Glutamatergic neuron (in vitro differentiated cells): Measurements from ENCODE around the gene VPS52. TPM values are rescaled to one million over a fixed set of nuclear protein-coding genes. Genes with fewer than 3 reads are reported as not detected.

Experiments
- DNase-seq: peaks from one replicate; pipeline ENCODE4 v3.0.0; 2022
- H3K27ac Mint-ChIP-seq: one replicate; pipeline ENCODE4 v1.8.0; 2020; ENCODE audit warnings: mild to moderate bottlenecking, mixed read lengths, inconsistent platforms; ENCODE audit not compliant: unreplicated experiment
- H3K27me3 Mint-ChIP-seq: one replicate; pipeline ENCODE4 v1.8.0; 2020; ENCODE audit warnings: mild to moderate bottlenecking, moderate library complexity, mixed read lengths, inconsistent platforms; ENCODE audit not compliant: unreplicated experiment
- H3K36me3 Mint-ChIP-seq: one replicate; pipeline ENCODE4 v1.8.0; 2020; ENCODE audit warnings: mild to moderate bottlenecking, mixed read lengths, inconsistent platforms; ENCODE audit not compliant: unreplicated experiment
- H3K4me1 Mint-ChIP-seq: one replicate; pipeline ENCODE4 v1.8.0; 2020; ENCODE audit warnings: mild to moderate bottlenecking, low read depth, mixed read lengths, inconsistent platforms; ENCODE audit not compliant: unreplicated experiment
- H3K4me3 Mint-ChIP-seq: one replicate; pipeline ENCODE4 v1.8.0; 2020; ENCODE audit warnings: mild to moderate bottlenecking, mixed read lengths, inconsistent platforms; ENCODE audit not compliant: unreplicated experiment
- H3K9me3 Mint-ChIP-seq: one replicate; pipeline ENCODE4 v1.8.0; 2020; ENCODE audit warnings: mild to moderate bottlenecking, moderate library complexity, mixed read lengths, inconsistent platforms; ENCODE audit not compliant: unreplicated experiment
- total RNA-seq: library from RNA; stranded (reverse); fragmentation: NEBNext Ultra II Directional; extraction: Animal tissue kit (Norgen Biotek cat#: 25700); gene quantifications from one replicate; pipeline ENCODE4 v1.2.1, GENCODE V29; 2021; ENCODE audit not compliant: unreplicated experiment
- TF ChIP-seq, protein P1 (sequence below): fragments of 200-600 bp; sonication (generic); IDR thresholded peaks from one replicate; pipeline ENCODE4 v1.5.0; 2021; ENCODE audit not compliant: partially characterized antibody, unreplicated experiment

The VPS52 gene
- total RNA-seq, 1 donor from 2014 or later: 50.9 TPM

DNA sequence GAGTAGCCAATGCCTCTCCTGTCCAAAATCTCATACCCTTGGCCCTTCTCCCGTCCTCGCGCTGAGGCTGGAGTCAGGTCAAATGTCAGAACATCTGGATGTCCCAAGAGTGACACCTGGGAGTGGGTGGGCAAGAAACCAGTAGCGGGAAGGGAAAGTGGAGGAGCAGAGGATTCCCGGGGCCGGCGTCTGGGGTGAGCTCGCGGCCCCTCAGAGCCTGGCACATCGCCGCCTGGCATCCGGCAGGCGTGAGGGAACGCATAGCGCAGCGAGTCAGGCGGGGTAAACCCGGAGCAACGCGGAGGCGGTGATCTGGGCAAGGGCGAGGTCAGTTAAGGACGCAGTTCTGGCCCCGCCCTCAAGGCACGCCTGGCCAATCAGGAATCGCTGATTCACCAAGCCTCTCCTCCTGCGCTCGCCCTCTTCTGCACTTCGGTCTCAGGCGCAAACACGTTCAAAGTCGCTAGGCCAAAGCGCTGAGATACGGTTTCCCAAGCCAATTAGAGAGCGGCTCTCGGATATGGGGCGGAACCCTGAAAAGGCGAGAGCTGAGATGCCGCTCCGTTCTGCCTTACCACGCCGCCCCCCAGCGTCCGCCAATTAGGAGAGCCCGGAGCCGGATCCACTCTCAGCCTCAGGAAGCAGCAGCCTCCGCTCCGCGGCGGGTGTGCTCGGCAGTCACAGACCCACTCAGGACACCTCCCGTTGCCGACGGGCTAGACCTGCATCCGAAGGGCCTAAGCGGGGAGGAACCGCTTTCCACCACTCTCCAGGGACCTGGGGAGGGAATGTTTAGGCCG is 22.5 kb downstream of the VPS52 start:
- Mint-ChIP-seq H3K9me3 (peaks cover 3% of the 10 kb centered on the region), H3K4me3 (peak overlapping the region; percentile 97), H3K36me3 (no peaks in the 10 kb centered on the region), H3K27ac (peak overlapping the region; percentile 84), H3K4me1 (peaks cover 18% of the 10 kb centered on the region), H3K27me3 (peaks cover 8% of the 10 kb centered on the region)
- TF ChIP-seq, protein P1, sequence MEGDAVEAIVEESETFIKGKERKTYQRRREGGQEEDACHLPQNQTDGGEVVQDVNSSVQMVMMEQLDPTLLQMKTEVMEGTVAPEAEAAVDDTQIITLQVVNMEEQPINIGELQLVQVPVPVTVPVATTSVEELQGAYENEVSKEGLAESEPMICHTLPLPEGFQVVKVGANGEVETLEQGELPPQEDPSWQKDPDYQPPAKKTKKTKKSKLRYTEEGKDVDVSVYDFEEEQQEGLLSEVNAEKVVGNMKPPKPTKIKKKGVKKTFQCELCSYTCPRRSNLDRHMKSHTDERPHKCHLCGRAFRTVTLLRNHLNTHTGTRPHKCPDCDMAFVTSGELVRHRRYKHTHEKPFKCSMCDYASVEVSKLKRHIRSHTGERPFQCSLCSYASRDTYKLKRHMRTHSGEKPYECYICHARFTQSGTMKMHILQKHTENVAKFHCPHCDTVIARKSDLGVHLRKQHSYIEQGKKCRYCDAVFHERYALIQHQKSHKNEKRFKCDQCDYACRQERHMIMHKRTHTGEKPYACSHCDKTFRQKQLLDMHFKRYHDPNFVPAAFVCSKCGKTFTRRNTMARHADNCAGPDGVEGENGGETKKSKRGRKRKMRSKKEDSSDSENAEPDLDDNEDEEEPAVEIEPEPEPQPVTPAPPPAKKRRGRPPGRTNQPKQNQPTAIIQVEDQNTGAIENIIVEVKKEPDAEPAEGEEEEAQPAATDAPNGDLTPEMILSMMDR: no peak
- peak; percentile 96 for DNase-seq

DNA sequence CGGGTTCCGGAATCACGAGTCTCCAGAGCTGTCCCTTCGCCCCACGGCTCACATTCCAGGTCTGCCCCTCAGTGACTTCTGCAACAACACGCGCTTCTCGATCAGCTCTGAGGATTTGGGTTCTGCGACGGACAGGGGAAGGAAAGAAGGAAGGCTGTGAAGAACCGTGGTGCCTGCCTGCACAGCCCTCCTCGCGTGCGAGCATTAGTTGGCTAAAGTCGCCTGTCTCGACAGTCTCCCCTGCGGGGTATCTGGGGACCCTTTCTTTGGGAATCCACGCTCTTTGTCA is 23.1 kb downstream of the VPS52 start:
- peaks cover 3% of the 10 kb centered on the region for H3K9me3 Mint-ChIP-seq
- peak overlapping the region; percentile 79 for H3K27ac Mint-ChIP-seq
- no peak for DNase-seq
- peak overlapping the region; percentile 97 for H3K4me3 Mint-ChIP-seq
- H3K27me3 Mint-ChIP-seq: peaks cover 10% of the 10 kb centered on the region
- TF ChIP-seq, protein P1: peak; percentile 68
- no peaks in the 10 kb centered on the region for H3K36me3 Mint-ChIP-seq
- peaks cover 18% of the 10 kb centered on the region for H3K4me1 Mint-ChIP-seq

DNA sequence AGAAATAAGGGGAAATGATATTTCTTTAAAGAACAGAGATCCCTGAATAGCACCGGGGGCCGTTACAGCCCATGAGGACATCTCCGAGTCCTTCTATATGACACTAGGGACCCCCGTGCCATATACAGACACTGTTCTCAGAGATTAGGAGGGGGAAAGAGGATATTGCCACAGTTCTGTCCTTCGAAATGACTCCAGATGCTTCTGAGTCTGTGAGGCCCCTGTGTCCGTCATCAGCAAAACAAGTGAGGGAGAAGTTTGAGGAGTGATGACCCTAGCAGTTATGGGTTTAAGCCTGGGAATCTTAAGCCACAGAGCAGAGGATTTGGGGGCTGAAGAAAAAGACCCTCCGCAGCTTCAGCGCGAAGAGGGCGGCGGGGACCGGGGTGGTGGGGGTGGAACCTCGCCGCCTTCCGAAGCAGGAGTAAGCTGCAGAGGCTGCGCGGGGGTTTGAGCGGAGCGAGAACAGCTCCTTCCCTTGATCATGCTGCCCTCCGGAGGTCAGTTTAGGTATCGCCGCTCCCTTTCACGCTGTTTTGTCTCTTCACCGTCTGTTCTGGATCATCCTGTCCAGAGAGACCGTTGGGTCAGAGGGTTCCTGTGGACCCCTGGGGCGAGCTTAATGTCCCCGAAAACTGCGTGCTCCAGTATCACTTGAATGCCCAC is 23.6 kb downstream of the VPS52 start:
- Mint-ChIP-seq H3K36me3 (no peaks in the 10 kb centered on the region), H3K4me1 (peaks cover 18% of the 10 kb centered on the region), H3K9me3 (peaks cover 3% of the 10 kb centered on the region), H3K4me3 (peak overlapping the region; percentile 97), H3K27ac (peak overlapping the region; percentile 79), H3K27me3 (peaks cover 12% of the 10 kb centered on the region)
- DNase-seq: peak; percentile 92
- TF ChIP-seq, protein P1: peak; percentile 87

DNA sequence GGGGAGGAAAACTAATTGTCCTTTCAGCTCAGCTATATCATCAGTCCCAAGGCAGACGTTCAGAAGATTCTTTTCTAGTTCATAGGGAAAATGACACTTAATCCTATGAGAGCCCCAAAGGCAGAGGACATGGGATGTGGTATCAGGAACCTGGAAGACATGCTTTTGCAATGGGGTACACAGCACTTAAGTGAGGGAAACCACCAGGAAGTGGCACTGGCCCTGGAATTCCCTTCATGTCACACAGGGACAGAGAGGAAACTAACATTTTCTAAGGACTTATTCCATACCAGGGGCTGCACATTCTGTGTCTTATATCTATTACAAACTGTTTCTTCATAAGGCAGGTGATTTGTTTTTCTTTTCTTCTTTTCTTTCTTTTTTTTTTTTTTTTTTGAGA is 28.2 kb downstream of the VPS52 start:
- H3K4me1 Mint-ChIP-seq: peaks cover 4% of the 10 kb centered on the region
- DNase-seq: no peak
- no peak overlapping the region for H3K27ac Mint-ChIP-seq
- peak overlapping the region; percentile 44 for H3K4me3 Mint-ChIP-seq
- no peaks in the 10 kb centered on the region for H3K9me3 Mint-ChIP-seq
- peaks cover 15% of the 10 kb centered on the region for H3K27me3 Mint-ChIP-seq
- no peaks in the 10 kb centered on the region for H3K36me3 Mint-ChIP-seq
- TF ChIP-seq, protein P1: no peak

DNA sequence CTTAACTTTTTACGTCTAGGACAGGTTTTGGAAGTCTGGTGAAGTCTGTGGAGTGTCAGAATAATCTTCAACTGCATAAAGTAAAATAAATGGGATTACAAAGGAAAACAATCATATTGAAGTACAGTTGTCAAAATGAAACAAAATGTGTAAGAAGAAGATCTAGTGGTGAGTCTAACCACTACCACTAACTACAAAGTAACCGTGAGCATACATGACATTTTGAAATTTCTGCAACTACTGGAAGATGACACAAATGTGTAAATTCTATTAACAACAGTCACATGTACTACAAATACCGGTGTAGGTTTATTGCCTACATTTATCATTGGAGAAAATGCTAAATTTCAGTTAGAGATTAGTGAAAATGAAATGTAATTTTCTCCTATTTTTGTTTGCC is 29.7 kb downstream of the VPS52 start:
- Mint-ChIP-seq H3K4me3 (no peak overlapping the region), H3K9me3 (no peaks in the 10 kb centered on the region)
- TF ChIP-seq, protein P1: no peak

More for the DNA sequence above, 29.7 kb downstream of the VPS52 start:
- no peak for DNase-seq
- Mint-ChIP-seq H3K4me1 (no peaks in the 10 kb centered on the region), H3K27me3 (peaks cover 13% of the 10 kb centered on the region), H3K36me3 (no peaks in the 10 kb centered on the region), H3K27ac (no peak overlapping the region)
